Measurements from ENCODE around the gene FBXO21. TPM values are rescaled to one million over a fixed set of nuclear protein-coding genes. Genes with fewer than 3 reads are reported as not detected.

The FBXO21 gene
- total and polyA plus RNA-seq, 2 donors (not counting 1 experiment from before 2014, with no cell fraction given), result 28.2 to 55.7 TPM

- H3K79me2 ChIP-seq (ENCODE audit: control insufficient read depth, insufficient read depth, low read length), result no peaks in the 10 kb centered on the region
- no peak overlapping the region for H3K4me3 ChIP-seq (ENCODE audit: control extremely low read depth in 1 of 5, extremely low read depth in 1 of 5, insufficient read depth in 1 of 5, low read depth in 2 of 5, low read length in 4 of 5)
- H3K27me3 ChIP-seq (replicated peaks in 1 of 4; ENCODE audit: control extremely low read depth in 1 of 4, control insufficient read depth in 3 of 4, insufficient read depth in 4 of 4, low read length in 3 of 4), result no peaks in the 10 kb centered on the region
- H3K9me3 Mint-ChIP-seq (ENCODE audit: insufficient read depth), result no peaks in the 10 kb centered on the region
- ATAC-seq (ENCODE audit: low read depth), result no peak
- no peak overlapping the region for H3K9ac ChIP-seq (ENCODE audit: low read length)
- H3K4me3 Mint-ChIP-seq, result no peak overlapping the region
- no peaks in the 10 kb centered on the region for H3K27me3 Mint-ChIP-seq
- CTCF ChIA-PET, result interaction anchor here (2.8 to 4.3 kb wide), 3 partner anchors 88 to 418 kb away, joined by 19 to 47 read pairs (median 21); no protein-coding TSS in a partner anchor
- H4K20me1 ChIP-seq (ENCODE audit: control insufficient read depth, insufficient read depth, low read length, poor library complexity, severe bottlenecking), result no peaks in the 10 kb centered on the region
- no peak for DNase-seq
- intact Hi-C loops (cut with micrococcal nuclease), result no loop called here
- TF ChIP-seq EZH2 (IDR thresholded peaks at IDR 0.05; ENCODE audit: borderline replicate concordance, insufficient read depth, low read depth, low read length, poor library complexity, severe bottlenecking), result no peak
- TF ChIP-seq, protein P1, sequence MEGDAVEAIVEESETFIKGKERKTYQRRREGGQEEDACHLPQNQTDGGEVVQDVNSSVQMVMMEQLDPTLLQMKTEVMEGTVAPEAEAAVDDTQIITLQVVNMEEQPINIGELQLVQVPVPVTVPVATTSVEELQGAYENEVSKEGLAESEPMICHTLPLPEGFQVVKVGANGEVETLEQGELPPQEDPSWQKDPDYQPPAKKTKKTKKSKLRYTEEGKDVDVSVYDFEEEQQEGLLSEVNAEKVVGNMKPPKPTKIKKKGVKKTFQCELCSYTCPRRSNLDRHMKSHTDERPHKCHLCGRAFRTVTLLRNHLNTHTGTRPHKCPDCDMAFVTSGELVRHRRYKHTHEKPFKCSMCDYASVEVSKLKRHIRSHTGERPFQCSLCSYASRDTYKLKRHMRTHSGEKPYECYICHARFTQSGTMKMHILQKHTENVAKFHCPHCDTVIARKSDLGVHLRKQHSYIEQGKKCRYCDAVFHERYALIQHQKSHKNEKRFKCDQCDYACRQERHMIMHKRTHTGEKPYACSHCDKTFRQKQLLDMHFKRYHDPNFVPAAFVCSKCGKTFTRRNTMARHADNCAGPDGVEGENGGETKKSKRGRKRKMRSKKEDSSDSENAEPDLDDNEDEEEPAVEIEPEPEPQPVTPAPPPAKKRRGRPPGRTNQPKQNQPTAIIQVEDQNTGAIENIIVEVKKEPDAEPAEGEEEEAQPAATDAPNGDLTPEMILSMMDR (IDR thresholded peaks at IDR 0.05), result no peak
- H3K9me3 ChIP-seq (ENCODE audit: control extremely low read depth in 1 of 3, control insufficient read depth in 2 of 3, insufficient read depth in 1 of 3, low read length in 2 of 3), result no peaks in the 10 kb centered on the region
- no peak overlapping the region for H3K27ac ChIP-seq (ENCODE audit: low read length in 2 of 2)
- H2AFZ ChIP-seq (ENCODE audit: insufficient read depth, low read depth, low read length, poor library complexity, severe bottlenecking), result no peak overlapping the region
- no peaks in the 10 kb centered on the region for H3K4me1 Mint-ChIP-seq
- no peaks in the 10 kb centered on the region for H3K36me3 ChIP-seq (replicated peaks in 1 of 2; ENCODE audit: control extremely low read depth in 1 of 2, control insufficient read depth in 1 of 2, extremely low read depth in 1 of 2, insufficient read depth in 2 of 2, low read length in 1 of 2)
- no peaks in the 10 kb centered on the region for H3K4me1 ChIP-seq (ENCODE audit: control insufficient read depth in 2 of 2, insufficient read depth in 2 of 2, low read length in 2 of 2)
- H3K4me2 ChIP-seq (replicated peaks; ENCODE audit: low read depth, low read length, poor library complexity, severe bottlenecking), result no peak overlapping the region
- 100% methylated on average over 2 of the region's 3 CpGs for WGBS (ENCODE audit: insufficient coverage)
- no peak overlapping the region for H3K27ac Mint-ChIP-seq
- POLR2A ChIA-PET, result no interaction called here
Measured at GRCh38 chr12:117121441-117121840, 68.8 kb downstream of the FBXO21 start.

- ATAC-seq (ENCODE audit: low read depth) (no peak), DNase-seq (no peak)
- H3K4me1 Mint-ChIP-seq, result no peaks in the 10 kb centered on the region
- 90% methylated on average over 2 of the region's 9 CpGs for WGBS (ENCODE audit: insufficient coverage)
- H2AFZ ChIP-seq (ENCODE audit: insufficient read depth, low read depth, low read length, poor library complexity, severe bottlenecking), result no peak overlapping the region
- H3K79me2 ChIP-seq (ENCODE audit: control insufficient read depth, insufficient read depth, low read length), result no peaks in the 10 kb centered on the region
- no peak overlapping the region for H3K27ac Mint-ChIP-seq
- H3K4me3 ChIP-seq (ENCODE audit: control extremely low read depth in 1 of 5, extremely low read depth in 1 of 5, insufficient read depth in 1 of 5, low read depth in 2 of 5, low read length in 4 of 5), result no peak overlapping the region
- no peaks in the 10 kb centered on the region for H4K20me1 ChIP-seq (ENCODE audit: control insufficient read depth, insufficient read depth, low read length, poor library complexity, severe bottlenecking)
- ChIA-PET CTCF (interaction anchor here (0.8 to 4.3 kb wide), 9 partner anchors 10 to 417 kb away, joined by 3 to 47 read pairs (median 4); no protein-coding TSS in a partner anchor), POLR2A (no interaction called here)
- H3K9ac ChIP-seq (ENCODE audit: low read length), result no peak overlapping the region
- H3K27me3 ChIP-seq (replicated peaks in 1 of 4; ENCODE audit: control extremely low read depth in 1 of 4, control insufficient read depth in 3 of 4, insufficient read depth in 4 of 4, low read length in 3 of 4), result no peaks in the 10 kb centered on the region
- TF ChIP-seq EZH2 (IDR thresholded peaks at IDR 0.05; ENCODE audit: borderline replicate concordance, insufficient read depth, low read depth, low read length, poor library complexity, severe bottlenecking), result no peak
- TF ChIP-seq, protein P1 (IDR thresholded peaks at IDR 0.05), result no peak
- no peaks in the 10 kb centered on the region for H3K27me3 Mint-ChIP-seq
- H3K9me3 ChIP-seq (ENCODE audit: control extremely low read depth in 1 of 3, control insufficient read depth in 2 of 3, insufficient read depth in 1 of 3, low read length in 2 of 3), result no peaks in the 10 kb centered on the region
- H3K4me1 ChIP-seq (ENCODE audit: control insufficient read depth in 2 of 2, insufficient read depth in 2 of 2, low read length in 2 of 2), result no peaks in the 10 kb centered on the region
- intact Hi-C loops (cut with micrococcal nuclease), result no loop called here
- H3K27ac ChIP-seq (ENCODE audit: low read length in 2 of 2), result no peak overlapping the region
- no peaks in the 10 kb centered on the region for H3K9me3 Mint-ChIP-seq (ENCODE audit: insufficient read depth)
- no peak overlapping the region for H3K4me3 Mint-ChIP-seq
- no peak overlapping the region for H3K4me2 ChIP-seq (replicated peaks; ENCODE audit: low read depth, low read length, poor library complexity, severe bottlenecking)
- H3K36me3 ChIP-seq (replicated peaks in 1 of 2; ENCODE audit: control extremely low read depth in 1 of 2, control insufficient read depth in 1 of 2, extremely low read depth in 1 of 2, insufficient read depth in 2 of 2, low read length in 1 of 2), result no peaks in the 10 kb centered on the region
Measured at GRCh38 chr12:117120787-117121186, 69.5 kb downstream of the FBXO21 start.
